GM10266 (cell line): ENCODE data around the gene RHCE.

Experiments used
- DNase-seq: peaks from one replicate; pipeline ENCODE4 v3.0.0; 2012; ENCODE audit errors: extremely low spot score
- TF ChIP-seq, protein P1 (sequence below): IDR thresholded peaks from 2 replicates; pipeline ENCODE4 v1.5.1; 2012; ENCODE audit warnings: mild to moderate bottlenecking, low read depth; ENCODE audit not compliant: control insufficient read depth, insufficient read depth; ENCODE audit errors: missing control alignments

Gene RHCE

DNA sequence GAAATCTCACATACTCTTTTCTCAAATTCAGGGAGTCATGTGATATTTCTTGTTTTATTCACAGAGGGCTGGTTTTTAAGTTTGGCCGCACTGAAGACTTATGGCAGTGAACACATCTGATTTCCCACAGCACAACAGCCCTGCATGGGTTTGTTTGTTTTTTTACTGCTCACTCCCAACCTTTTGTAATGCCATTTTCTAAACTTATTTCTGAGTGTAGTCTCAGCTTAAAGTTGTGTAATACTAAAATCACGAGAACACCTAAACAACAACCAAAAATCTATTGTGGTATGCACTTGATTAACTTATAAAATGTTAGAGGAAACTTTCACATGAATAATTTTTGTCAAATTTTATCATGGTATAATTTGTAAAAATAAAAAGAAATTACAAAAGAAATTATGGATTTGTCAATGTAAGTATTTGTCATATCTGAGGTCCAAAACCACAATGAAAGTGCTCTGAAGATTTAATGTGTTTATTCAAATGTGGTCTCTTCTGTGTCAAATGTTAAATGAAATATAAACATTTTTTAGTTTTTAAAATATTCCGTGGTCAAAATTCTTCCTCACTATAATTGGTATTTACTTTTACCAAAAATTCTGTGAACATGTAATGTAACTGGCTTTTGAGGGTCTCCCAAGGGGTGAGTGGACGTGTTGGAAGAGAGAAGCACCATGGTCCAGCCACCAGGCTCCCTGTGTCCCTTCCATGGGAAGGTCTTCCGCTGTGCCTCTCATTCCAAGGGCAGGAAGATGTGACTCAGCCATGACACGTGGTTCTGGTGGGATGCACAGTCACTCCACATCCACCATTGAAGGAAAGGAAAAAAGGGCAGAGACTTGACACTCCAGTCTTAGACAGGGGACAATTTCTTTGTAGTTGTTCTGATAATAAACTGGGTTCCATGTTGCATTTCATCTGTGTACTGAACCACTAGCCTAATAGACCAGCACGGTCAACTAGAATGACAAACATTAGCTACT is 59.7 kb downstream of the RHCE start:
- TF ChIP-seq, protein P1, sequence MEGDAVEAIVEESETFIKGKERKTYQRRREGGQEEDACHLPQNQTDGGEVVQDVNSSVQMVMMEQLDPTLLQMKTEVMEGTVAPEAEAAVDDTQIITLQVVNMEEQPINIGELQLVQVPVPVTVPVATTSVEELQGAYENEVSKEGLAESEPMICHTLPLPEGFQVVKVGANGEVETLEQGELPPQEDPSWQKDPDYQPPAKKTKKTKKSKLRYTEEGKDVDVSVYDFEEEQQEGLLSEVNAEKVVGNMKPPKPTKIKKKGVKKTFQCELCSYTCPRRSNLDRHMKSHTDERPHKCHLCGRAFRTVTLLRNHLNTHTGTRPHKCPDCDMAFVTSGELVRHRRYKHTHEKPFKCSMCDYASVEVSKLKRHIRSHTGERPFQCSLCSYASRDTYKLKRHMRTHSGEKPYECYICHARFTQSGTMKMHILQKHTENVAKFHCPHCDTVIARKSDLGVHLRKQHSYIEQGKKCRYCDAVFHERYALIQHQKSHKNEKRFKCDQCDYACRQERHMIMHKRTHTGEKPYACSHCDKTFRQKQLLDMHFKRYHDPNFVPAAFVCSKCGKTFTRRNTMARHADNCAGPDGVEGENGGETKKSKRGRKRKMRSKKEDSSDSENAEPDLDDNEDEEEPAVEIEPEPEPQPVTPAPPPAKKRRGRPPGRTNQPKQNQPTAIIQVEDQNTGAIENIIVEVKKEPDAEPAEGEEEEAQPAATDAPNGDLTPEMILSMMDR, result no peak

DNA sequence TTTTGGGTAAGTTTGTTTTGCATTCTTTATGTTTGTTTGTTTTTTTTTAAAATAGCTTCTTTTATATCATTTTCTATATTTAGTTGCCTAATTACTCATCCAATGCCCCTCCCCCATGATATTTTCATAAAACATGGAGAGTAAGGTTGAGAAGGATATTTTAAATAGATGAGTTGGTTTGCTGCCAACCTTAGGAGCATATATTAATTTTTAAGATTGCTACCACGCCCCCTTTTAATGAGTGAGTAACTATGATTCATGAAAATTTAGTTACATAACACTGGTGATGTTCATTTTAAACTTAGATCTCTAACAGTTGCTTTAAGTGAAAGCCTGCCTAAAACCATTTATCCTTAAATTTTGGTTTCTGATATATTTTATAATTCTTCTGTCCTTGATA is 63.8 kb downstream of the RHCE start:
- no peak for DNase-seq
- TF ChIP-seq, protein P1, result no peak

More for the DNA sequence above, 59.7 kb downstream of the RHCE start:
- no peak for DNase-seq

DNA sequence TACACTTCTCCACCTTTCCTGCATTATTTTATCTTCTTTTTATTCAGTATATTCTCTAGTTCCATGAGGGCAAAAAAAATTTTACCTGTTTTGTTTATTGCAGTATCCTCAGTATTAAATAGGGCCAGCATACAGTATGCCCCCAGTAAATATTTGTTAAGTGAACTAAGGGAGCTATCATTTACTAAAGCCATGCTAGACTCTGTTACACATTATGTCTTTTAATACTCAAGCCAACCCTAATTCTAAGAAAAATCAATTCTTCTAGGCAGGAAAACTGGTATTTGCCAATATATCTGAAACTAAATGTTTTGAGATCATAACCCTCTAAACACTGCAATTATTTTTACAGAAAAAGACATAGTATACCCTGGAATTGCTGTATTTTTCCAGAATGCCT is 64.2 kb downstream of the RHCE start:
- no peak for DNase-seq
- TF ChIP-seq, protein P1, result no peak

DNA sequence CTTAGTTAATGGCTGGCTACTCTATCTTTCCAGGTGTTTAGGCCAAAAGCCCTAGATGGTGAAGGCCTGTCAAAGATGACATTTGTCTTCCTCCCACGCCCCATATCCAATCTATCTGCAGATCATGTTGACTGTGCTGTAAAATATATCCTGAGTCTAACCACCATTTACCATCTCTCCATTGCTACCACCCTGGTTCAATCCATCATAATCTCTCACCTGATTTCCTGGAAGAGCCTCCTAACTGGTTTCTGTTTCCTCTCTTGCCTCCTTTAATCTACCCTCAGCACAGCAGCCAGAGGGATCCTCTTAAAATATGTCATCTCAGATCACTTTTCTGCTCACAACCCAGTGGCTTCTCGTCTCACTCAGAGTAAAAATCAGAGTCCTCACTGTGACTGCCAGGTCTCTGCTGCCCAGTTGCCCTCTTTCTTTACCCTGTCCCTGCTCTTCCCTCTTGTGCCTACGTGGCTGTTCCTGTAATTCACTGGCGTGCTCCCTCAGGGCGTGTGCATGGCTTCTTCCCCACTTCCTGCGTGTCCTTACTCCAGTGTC is 64.7 kb downstream of the RHCE start:
- TF ChIP-seq, protein P1, result no peak
- DNase-seq, result no peak

DNA sequence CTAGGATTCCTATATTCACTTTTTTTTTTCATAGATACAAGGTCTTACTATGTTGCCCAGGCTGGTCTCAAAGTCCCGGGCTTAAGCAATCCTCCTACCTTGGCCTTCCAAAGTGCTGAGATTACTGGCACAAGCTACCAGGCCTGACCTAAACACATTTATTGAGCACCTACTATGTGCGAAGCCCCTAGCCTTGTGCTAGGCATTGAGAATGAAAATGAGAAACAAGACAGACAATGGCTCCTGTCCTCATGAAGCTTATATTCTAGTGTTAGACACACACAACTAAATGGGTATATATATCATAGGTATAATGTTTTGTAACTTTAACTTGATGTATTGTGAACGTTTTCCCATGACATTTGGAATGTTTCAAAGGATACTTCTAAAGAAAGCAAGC is 71.0 kb downstream of the RHCE start:
- no peak for DNase-seq
- TF ChIP-seq, protein P1, result no peak

DNA sequence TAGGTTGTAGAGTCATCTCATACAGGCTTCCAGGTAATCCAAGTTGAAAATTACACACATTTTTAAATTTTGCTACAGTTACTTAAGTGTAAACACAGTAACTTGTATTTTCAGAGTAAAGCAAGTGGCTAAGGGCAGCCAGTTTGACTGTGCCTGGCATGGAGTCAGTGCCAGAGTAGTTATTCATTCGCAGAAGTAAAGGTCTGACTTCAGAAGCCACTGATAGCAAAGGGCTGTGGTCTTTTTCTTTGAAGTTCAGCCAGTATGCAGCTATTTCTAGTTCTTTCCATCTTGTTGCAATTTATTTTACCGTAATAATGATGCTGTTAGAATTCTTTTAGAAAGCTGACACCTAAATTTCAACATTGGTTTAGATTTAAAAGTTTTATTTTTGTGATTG is 73.1 kb downstream of the RHCE start:
- no peak for DNase-seq
- TF ChIP-seq, protein P1, result no peak

DNA sequence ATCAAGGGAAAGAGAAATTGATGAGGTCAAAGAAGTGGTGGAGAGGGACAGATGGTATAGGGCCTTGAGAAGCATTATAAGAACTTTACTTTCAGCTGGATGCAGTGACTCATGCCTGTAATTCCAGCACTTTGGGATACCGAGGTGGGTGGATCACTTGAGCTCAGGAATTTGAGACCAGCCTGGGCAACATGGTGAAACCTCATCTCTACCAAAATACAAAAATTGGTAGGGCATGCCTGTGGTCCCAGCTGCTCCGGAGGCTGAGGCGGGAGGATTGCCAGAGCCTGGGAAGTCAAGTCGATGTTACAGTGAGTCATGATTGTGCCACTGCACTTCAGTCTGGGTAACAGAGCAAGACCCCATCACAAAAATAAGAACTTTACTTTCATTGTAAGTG is 76.8 kb downstream of the RHCE start:
- no peak for DNase-seq
- TF ChIP-seq, protein P1, result no peak
